ENCODE data around the gene OR4Q3.

GRCh38 chr14:19743256-19743655 lies at the start of gene OR4Q3:
- no peak for TF ChIP-seq POLR2AphosphoS2 (IDR thresholded peaks at IDR 0.05; ENCODE audit: low read depth, low read length)
- TF ChIP-seq CTCF (IDR thresholded peaks at IDR 0.05 in 2 of 3, conservative IDR thresholded peaks at IDR 0.05 in 1 of 3; ENCODE audit: control insufficient read depth in 2 of 3, extremely low read depth in 1 of 3, insufficient read depth in 1 of 3, low read depth in 3 of 3, low read length in 3 of 3) = no peak
- no peak for TF ChIP-seq SUPT20H (IDR thresholded peaks at IDR 0.05; ENCODE audit: borderline replicate concordance, control insufficient read depth, low read depth, low read length)
- TF ChIP-seq EP300 (IDR thresholded peaks at IDR 0.05; ENCODE audit: borderline replicate concordance in 1 of 2, control insufficient read depth in 1 of 2, low read depth in 2 of 2, low read length in 2 of 2) = no peak
- TF ChIP-seq HDAC2 (IDR thresholded peaks at IDR 0.05) = no peak
- TF ChIP-seq PRDM15 (CRISPR knock-in tag; IDR thresholded peaks at IDR 0.05) = no peak
- no peak for TF ChIP-seq BHLHE40 (IDR thresholded peaks at IDR 0.05; ENCODE audit: borderline replicate concordance in 1 of 2, low read depth in 2 of 2, low read length in 1 of 2)
- no peak for TF ChIP-seq PKNOX1 (IDR thresholded peaks at IDR 0.05)
- no peak for TF ChIP-seq RAD51 (IDR thresholded peaks at IDR 0.05)
- no peak for TF ChIP-seq ESRRA (IDR thresholded peaks at IDR 0.05; ENCODE audit: low read length)
- no peak for TF ChIP-seq POLR2AphosphoS5 (IDR thresholded peaks at IDR 0.05; ENCODE audit: low read length)
- no peak for TF ChIP-seq EZH2 (IDR thresholded peaks at IDR 0.05; ENCODE audit: borderline replicate concordance, control insufficient read depth, low read depth, low read length)
- no peak for TF ChIP-seq JUND (IDR thresholded peaks at IDR 0.05; ENCODE audit: low read depth, low read length)
- TF ChIP-seq ZNF274 (IDR thresholded peaks at IDR 0.05; ENCODE audit: insufficient read depth, insufficient read length) = no peak

All from GM12878 (cell line).